H7 (cell line): ENCODE results near the gene SRPK1. TPM values are rescaled to one million over a fixed set of nuclear protein-coding genes. Genes with fewer than 3 reads are reported as not detected.

Experiments used
- DNase-seq: peaks from one replicate; pipeline ENCODE4 v3.0.0; 2012
- H3K27me3 ChIP-seq: 2 replicates; pipeline ENCODE4 v1.6.0; 2011; ENCODE audit warnings: mild to moderate bottlenecking, low read length; ENCODE audit not compliant: control insufficient read depth, insufficient read depth
- H3K36me3 ChIP-seq: replicated peaks from 2 replicates; pipeline ENCODE4 v1.5.1; 2011; ENCODE audit warnings: low read length; ENCODE audit not compliant: control insufficient read depth, insufficient read depth
- H3K4me3 ChIP-seq: 2 replicates; pipeline ENCODE4 v1.5.1; 2011; ENCODE audit warnings: low read depth, mild to moderate bottlenecking, control low read depth, low read length, moderate library complexity; ENCODE audit not compliant: insufficient read depth
- total RNA-seq: library from RNA; depleted of rRNA; stranded (reverse); fragments of >200 nt; shearing (Covaris generic); gene quantifications from 2 replicates; pipeline ENCODE4 v1.2.3, GENCODE V29; 2014

Gene SRPK1
- total RNA-seq, 1 experiment from 2014 or later, result 74.1 TPM

GRCh38 chr6:35850208-35850607, 70.7 kb downstream of the SRPK1 start:
- no peak for DNase-seq
- no peaks in the 10 kb centered on the region for H3K27me3 ChIP-seq
- no peak overlapping the region for H3K4me3 ChIP-seq
- peaks cover 16% of the 10 kb centered on the region for H3K36me3 ChIP-seq

DNA sequence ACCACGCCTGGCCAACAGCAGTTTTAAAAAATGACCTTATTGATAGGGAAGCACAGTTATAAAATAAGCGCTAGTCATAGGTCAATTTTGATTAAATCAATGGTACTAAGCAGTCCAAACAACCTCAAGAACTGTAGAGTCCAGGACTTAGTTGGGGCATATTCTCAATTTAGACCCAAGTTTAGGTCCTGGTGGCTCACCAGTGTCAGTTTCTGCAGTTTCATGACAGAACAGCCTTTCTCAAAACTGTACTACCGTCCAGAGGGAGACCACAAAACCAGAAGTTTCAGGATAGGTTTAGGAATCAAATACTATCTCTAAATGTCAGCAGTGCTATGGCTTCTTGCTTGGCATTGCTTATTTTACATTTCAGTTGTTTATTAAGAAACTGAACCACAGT, 76.6 kb downstream of the SRPK1 start:
- no peak for DNase-seq
- no peak overlapping the region for H3K4me3 ChIP-seq
- peaks cover 7% of the 10 kb centered on the region for H3K36me3 ChIP-seq
- H3K27me3 ChIP-seq, result no peaks in the 10 kb centered on the region

DNA sequence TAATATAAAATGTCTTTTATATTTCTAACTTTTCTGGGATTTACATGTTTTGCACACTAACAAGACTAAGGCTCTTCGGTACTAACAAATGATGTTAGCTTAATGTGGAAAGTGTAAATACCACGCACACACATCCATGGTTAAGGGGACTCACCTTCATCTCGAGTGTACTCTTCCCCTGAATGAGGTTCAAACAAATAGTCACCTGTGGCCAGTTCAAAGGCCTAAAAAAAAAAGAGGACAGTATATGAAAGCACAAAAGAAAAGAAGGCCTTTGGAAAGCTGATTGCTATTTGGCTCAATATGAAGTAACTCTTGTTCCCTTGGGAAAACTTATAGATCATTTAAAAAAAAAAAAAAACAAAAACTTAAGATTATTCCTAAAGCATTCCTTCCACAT, 78.5 kb downstream of the SRPK1 start:
- DNase-seq, result no peak
- Histone ChIP-seq H3K27me3 (no peaks in the 10 kb centered on the region), H3K4me3 (no peak overlapping the region), H3K36me3 (peaks cover 10% of the 10 kb centered on the region)

- DNase-seq, result no peak
- Histone ChIP-seq H3K4me3 (no peak overlapping the region), H3K36me3 (peaks cover 15% of the 10 kb centered on the region), H3K27me3 (no peaks in the 10 kb centered on the region)
Measured at GRCh38 chr6:35839019-35839418, 81.9 kb downstream of the SRPK1 start.

DNA sequence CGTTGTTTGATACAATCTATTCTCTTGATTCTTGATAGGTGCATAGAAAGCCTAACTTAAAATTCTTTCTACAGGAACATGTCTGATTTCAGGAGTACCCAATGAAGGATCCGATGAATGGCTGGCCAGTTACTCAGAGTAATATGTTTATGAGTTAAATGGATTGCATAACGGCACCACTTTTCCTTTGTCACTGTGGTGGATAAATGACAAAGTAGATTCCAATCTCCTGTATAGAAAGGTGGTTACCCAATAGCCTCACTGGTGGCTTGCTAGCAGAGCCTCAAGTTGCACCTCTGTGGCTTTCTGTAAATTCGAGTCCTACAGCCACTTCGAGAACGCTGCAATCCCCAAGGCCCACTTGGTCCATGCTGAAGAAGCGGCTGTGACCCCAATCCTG, 87.4 kb downstream of the SRPK1 start:
- Histone ChIP-seq H3K36me3 (peaks cover 12% of the 10 kb centered on the region), H3K4me3 (no peak overlapping the region), H3K27me3 (no peaks in the 10 kb centered on the region)
- DNase-seq, result no peak

DNA sequence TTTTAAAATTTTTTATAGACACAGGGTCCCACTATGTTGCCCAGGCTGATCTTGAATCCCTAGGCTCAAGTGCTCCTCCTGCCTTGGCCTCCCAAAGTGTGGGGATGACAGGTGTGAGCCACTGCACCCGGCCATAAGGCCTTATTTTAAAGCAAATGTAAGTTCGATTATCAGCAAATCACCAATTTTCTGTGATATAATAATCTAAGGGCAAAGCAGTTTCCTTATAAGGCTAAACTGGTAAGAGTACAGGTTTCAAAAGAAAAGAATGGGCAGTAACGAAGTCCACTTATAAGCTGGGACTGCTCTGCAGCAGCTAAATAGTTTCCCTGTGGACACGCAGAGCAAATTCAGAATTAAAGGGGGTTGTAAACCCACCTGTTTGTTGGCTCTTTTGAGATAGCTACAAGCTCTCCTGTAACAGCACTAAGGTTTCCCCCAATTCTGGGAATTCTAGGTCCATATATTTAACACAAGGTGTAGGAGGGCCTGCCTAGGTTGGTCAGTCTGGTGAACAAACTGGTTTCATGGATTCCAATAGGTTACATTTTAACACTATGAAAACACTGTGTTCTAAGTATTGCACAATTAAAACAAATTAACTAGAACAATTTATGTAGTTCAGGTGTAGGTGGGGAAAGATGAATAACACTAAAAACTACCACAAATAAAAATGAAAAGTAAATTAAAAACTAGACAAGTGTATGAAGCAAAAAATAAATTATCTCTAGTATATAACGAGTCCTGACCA, 89.5 kb downstream of the SRPK1 start:
- DNase-seq, result no peak
- Histone ChIP-seq H3K27me3 (no peaks in the 10 kb centered on the region), H3K36me3 (peaks cover 6% of the 10 kb centered on the region), H3K4me3 (no peak overlapping the region)

GRCh38 chr6:35829306-35829705, 91.6 kb downstream of the SRPK1 start:
- DNase-seq, result no peak
- Histone ChIP-seq H3K4me3 (no peak overlapping the region), H3K27me3 (no peaks in the 10 kb centered on the region), H3K36me3 (no peaks in the 10 kb centered on the region)

DNA sequence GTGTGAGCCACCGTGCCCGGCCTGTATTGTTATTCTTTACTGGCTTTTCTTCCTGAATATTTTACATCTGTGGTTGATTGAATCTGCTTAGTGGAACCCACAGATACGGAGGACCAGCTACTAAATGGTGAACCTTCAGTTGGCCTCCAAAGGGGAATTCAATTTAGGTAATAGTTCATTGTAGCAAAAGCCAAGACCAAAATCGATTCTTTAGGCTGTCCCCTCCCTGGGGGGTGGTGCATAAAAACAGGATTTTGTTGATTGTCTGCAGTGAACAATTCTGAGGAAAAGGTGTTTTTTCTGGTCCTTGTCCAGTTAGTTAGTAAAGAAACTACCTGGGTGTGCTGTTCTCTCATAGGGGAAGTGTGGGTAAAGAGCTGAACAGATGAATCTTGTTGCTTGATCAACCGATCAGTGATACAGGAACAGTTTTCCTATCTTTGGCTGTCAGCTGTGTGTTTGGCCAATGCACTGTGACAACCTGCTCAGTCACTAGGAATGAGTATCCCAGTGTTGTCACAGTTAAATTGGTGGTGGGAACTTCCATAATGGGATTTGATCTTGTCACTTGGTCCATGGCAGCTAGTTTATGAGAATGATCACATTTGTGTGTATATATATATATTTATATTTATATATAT, 96.2 kb downstream of the SRPK1 start:
- no peaks in the 10 kb centered on the region for H3K27me3 ChIP-seq
- DNase-seq, result no peak

DNA sequence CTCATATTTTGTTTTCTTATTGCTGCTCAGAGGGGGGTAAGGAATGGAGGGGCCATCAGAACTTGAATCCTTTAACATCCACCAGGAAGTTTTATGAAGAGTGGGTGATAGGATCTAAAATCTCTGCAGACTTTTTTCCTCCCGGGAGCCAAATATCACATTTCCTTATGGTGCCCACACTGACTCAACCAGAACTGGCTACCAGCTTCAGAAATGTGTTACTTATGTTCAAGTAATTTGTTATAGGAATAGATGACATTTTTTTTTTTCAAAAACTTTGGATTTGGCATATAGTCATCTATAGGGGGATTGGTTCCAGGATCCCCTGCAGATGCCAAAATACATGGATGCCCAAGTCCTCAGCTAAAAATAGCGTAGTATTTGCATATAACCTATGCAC, 97.3 kb downstream of the SRPK1 start:
- H3K4me3 ChIP-seq, result no peak overlapping the region
- no peaks in the 10 kb centered on the region for H3K27me3 ChIP-seq
- no peak for DNase-seq
- H3K36me3 ChIP-seq, result no peaks in the 10 kb centered on the region

More for the DNA sequence above, 96.2 kb downstream of the SRPK1 start:
- Histone ChIP-seq H3K4me3 (no peak overlapping the region), H3K36me3 (no peaks in the 10 kb centered on the region)

DNA sequence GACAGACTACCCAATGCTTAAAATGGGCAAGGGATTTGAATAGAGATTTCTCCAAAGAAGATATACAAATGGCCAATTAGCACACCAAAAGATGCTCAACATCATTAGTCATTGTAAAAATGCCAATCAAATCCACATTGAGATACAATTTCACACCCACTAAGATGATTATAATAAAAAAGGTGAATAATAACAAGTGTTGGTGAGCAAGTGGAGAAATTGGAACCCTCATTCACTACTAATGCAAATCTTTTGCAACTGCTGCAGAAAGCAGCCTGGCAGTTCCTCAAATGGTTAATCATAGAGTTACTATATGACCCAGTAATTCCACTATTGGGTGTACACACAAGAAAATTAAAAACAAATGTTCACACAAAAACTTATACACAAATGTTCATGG, 103.4 kb downstream of the SRPK1 start:
- Histone ChIP-seq H3K36me3 (no peaks in the 10 kb centered on the region), H3K4me3 (no peak overlapping the region), H3K27me3 (no peaks in the 10 kb centered on the region)
- no peak for DNase-seq

DNA sequence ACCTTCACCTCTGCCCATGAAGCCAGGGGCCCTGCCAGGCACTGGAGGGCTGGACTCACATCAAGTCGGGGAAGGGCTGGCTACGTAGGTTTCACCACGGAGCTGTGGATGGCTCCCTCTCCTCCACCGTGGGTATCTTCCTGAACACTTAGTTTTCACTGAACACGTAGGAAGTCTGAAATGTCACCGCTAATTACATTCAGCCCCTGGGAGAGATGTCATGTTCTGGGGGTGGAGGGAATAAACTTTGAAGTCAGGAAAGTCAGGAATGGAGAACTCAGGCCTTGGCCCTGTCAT, 109.3 kb downstream of the SRPK1 start:
- Histone ChIP-seq H3K36me3 (no peaks in the 10 kb centered on the region), H3K27me3 (no peaks in the 10 kb centered on the region), H3K4me3 (no peak overlapping the region)
- DNase-seq, result no peak

DNA sequence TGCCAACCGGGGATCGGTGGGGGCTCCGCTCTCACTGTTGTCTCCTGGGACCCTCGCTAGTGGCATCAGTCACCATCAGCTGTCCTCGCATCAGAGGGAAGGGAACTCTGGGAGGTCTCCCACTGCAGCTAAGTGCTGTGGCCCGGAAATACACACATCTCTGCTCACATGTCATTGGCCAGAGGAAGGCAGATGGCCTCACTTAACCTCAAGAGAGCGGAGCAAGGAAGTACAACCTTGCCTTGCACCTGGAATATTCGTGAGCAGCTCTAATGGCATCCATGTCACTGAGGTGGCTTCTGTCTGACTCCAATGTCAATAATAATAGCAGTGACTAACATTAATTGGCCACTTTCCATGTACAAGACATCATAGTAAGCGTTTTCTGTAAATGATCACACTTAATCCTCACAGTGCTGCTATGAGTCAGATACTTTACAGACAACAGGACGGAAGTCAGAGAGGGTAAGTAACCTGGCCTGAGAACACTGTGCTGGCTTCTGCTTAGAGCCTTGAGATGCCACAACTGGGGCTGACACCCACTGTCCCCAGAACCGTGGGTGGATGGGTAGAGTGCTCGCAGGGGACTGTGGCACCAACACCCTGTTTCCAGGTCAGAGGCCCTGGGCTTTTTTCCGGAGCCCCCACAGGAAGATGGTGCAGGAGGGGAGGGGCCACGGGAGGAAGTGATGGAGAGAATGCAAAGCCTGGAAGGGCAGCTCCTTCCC, 109.8 kb downstream of the SRPK1 start:
- DNase-seq, result no peak
- Histone ChIP-seq H3K27me3 (no peaks in the 10 kb centered on the region), H3K36me3 (no peaks in the 10 kb centered on the region), H3K4me3 (no peak overlapping the region)

GRCh38 chr6:35809809-35810208, 111.1 kb downstream of the SRPK1 start:
- no peak overlapping the region for H3K4me3 ChIP-seq
- no peaks in the 10 kb centered on the region; the same call in 1 of the 2 replicates for H3K27me3 ChIP-seq
- no peaks in the 10 kb centered on the region for H3K36me3 ChIP-seq
- no peak for DNase-seq

DNA sequence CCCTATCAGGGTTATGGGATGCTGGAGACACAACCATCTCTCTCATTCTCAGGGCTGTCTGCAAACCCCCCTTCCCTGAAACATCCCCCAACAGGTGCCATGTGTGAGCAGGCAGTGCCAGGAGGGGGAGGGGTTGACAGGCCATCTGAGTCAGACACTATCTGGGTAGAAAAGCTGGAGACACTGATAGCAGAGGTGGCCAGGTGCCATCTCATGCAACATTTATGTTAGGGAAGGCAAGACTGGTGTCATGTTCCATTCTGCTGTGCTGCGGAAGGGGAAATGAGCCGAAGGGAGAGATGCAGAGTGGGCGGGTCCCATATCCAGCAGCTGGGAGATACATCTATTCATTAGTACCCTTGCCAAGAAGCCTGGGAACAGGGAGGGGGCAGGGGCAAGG, 112.2 kb downstream of the SRPK1 start:
- DNase-seq, result no peak
- Histone ChIP-seq H3K36me3 (no peaks in the 10 kb centered on the region), H3K4me3 (no peak overlapping the region), H3K27me3 (no peaks in the 10 kb centered on the region; the same call in 1 of the 2 replicates)
